GM12878 (cell line): ENCODE data around the gene WDR91. TPM values are rescaled to one million over a fixed set of nuclear protein-coding genes. Genes with fewer than 3 reads are reported as not detected.
A peak's percentile ranks its signal among the peaks of the same experiment; 100 is the strongest.
"Not testable (repeated sequence)": the region's sequence is repeated elsewhere in the genome, so short reads cannot be mapped to it uniquely, and the experiment has no call there.

ENCODE experiments used
- ATAC-seq: fragments of 200-7000 bp; cut with Tn5 transposase; 3 replicates; pipeline ENCODE4 v1.9.1; 2020; ENCODE audit warnings: mild to moderate bottlenecking, moderate library complexity
- BruUV-seq: library from RNA; stranded (reverse); fragments of 400-500 nt; replicated peaks from 2 replicates; lab custom pipeline; 2021; lab: Mats Ljungman, UMichigan
- CTCF ChIA-PET: fragments of 300-600 bp; sonication (Branson Sonifier 250); formaldehyde crosslinking; extraction: SDS; loops from one replicate; lab custom pipeline; 2021; ENCODE audit warnings: inconsistent platforms; lab: Yijun Ruan, JAX
- POLR2A ChIA-PET: fragments of 350-600 bp; formaldehyde crosslinking; extraction: SDS; loops from one replicate; lab custom pipeline; 2021; ENCODE audit warnings: inconsistent platforms; lab: Charles Lee
- RAD21 ChIA-PET: fragments of 300-600 bp; sonication (Branson Sonifier 250); formaldehyde crosslinking; loops from one replicate; lab custom pipeline; 2023; ENCODE audit warnings: antibody characterized with exemption; ENCODE audit not compliant: unreplicated experiment; lab: Charles Lee
- SMC1A ChIA-PET: fragments of 300-600 bp; sonication (Branson Sonifier 250); formaldehyde crosslinking; loops from one replicate; lab custom pipeline; 2023; ENCODE audit not compliant: unreplicated experiment, uncharacterized antibody; lab: Charles Lee
- DNase-seq: peaks from one replicate; pipeline ENCODE4 v3.0.0-alpha.2; 2011; ENCODE audit warnings: low read depth, low spot score
- FAIRE-seq: peaks from 3 replicates; lab custom pipeline; 2011; peaks lifted over from hg19 to GRCh38; lab: Jason Lieb, UNC
- H2AFZ ChIP-seq: 2 replicates; pipeline ENCODE4 v1.6.0; 2011; ENCODE audit warnings: low read depth, low read length, control low read depth; ENCODE audit not compliant: control insufficient read depth
- H3K27ac ChIP-seq: 2 replicates; pipeline ENCODE4 v1.5.1; 2011; ENCODE audit warnings: control low read depth; ENCODE audit not compliant: control insufficient read depth, insufficient read depth
- H3K27me3 ChIP-seq, 2 experiments: replicated peaks in 1 of 2; 2 replicates each; pipeline versions ENCODE4 v1.6.0 to v1.6.1; 2011; ENCODE audit warnings: low read length in 1 of 2; ENCODE audit not compliant: control insufficient read depth in 2 of 2, insufficient read depth in 2 of 2
- H3K36me3 ChIP-seq, 2 experiments: 2 replicates each; pipeline ENCODE4 v1.5.1; 2011; ENCODE audit warnings: low read length in 1 of 2; ENCODE audit not compliant: control insufficient read depth in 2 of 2, insufficient read depth in 2 of 2
- H3K4me1 ChIP-seq: 2 replicates; pipeline ENCODE4 v1.6.1; 2011; ENCODE audit warnings: mild to moderate bottlenecking, low read length, moderate library complexity, mixed read lengths; ENCODE audit not compliant: control insufficient read depth, insufficient read depth
- H3K4me2 ChIP-seq: 2 replicates; pipeline ENCODE4 v1.6.0; 2011; ENCODE audit warnings: control low read depth; ENCODE audit not compliant: control insufficient read depth, insufficient read depth
- H3K4me3 ChIP-seq: fragments of 200-600 bp; sonication (generic); 2 replicates; pipeline ENCODE4 v1.5.1; 2016
- H3K79me2 ChIP-seq: 2 replicates; pipeline ENCODE4 v1.6.0; 2011; ENCODE audit warnings: low read length; ENCODE audit not compliant: control insufficient read depth, insufficient read depth
- H3K9ac ChIP-seq: 2 replicates; pipeline ENCODE4 v1.8.0; 2011; ENCODE audit warnings: low read length, control low read depth, mixed read lengths; ENCODE audit not compliant: control insufficient read depth, insufficient read depth
- H3K9me3 ChIP-seq: replicated peaks from 3 replicates; pipeline ENCODE4 v1.5.1; 2011; ENCODE audit warnings: mild to moderate bottlenecking, low read length; ENCODE audit not compliant: control insufficient read depth, insufficient read depth
- H4K20me1 ChIP-seq: 2 replicates; pipeline ENCODE4 v1.6.0; 2011; ENCODE audit not compliant: control insufficient read depth, insufficient read depth
- BRCA1 ChIP-seq: IDR thresholded peaks from 2 replicates; pipeline ENCODE4 v1.6.1; 2011; ENCODE audit warnings: low read depth, low read length, improper control_type of control experiment
- CHD4 ChIP-seq: fragments of 200-600 bp; sonication (generic); IDR thresholded peaks from 2 replicates; pipeline ENCODE4 v1.6.1; 2016; ENCODE audit warnings: mild to moderate bottlenecking
- DPF2 ChIP-seq: fragments of 450-650 bp; IDR thresholded peaks from 2 replicates; pipeline ENCODE4 v1.6.1; 2017; ENCODE audit warnings: mild to moderate bottlenecking
- EED ChIP-seq: sonication (generic); IDR thresholded peaks from 2 replicates; pipeline ENCODE4 v1.6.1; 2016; ENCODE audit warnings: antibody characterized with exemption, low read depth
- LARP7 ChIP-seq: fragments of 450-650 bp; IDR thresholded peaks from 2 replicates; pipeline ENCODE4 v1.6.1; 2017; ENCODE audit warnings: mild to moderate bottlenecking
- NFYA ChIP-seq: IDR thresholded peaks from 2 replicates; pipeline ENCODE4 v1.6.1; 2011; ENCODE audit warnings: low read depth, mild to moderate bottlenecking, low read length, improper control_type of control experiment, borderline replicate concordance
- RFX5 ChIP-seq: IDR thresholded peaks from 2 replicates; pipeline ENCODE4 v1.6.1; 2011; ENCODE audit warnings: low read depth, low read length, improper control_type of control experiment
- SMC3 ChIP-seq: IDR thresholded peaks from 2 replicates; pipeline ENCODE4 v1.6.1; 2011; ENCODE audit warnings: low read length, improper control_type of control experiment, borderline replicate concordance
- TCF12 ChIP-seq: IDR thresholded peaks from 2 replicates; pipeline ENCODE4 v1.6.1; 2011; ENCODE audit warnings: low read depth, mild to moderate bottlenecking, low read length
- WGBS: methylation state at CpG from one replicate; pipeline ENCODE4 v1.1.6; 2016; ENCODE audit warnings: low lambda C conversion rate; ENCODE audit not compliant: insufficient replicate concordance, insufficient coverage; ENCODE audit errors: missing lambda C conversion rate; 5-methylcytosine and 5-hydroxymethylcytosine counted together
- in situ Hi-C: fragments of 300-500 bp; cut with MboI; formaldehyde crosslinking; loops from 9 replicates; pipeline ENCODE4 v1.14.3; 2018; ENCODE audit warnings: mixed read lengths
- intact Hi-C: fragments of 100-400 bp; cut with micrococcal nuclease; formaldehyde crosslinking; loops from one replicate; pipeline ENCODE4 v1.14.2; 2022; ENCODE audit not compliant: unreplicated experiment
- polyA plus RNA-seq, 11 experiments: library from polyadenylated mRNA; depleted of rRNA in 4 of 11; unstranded in 6 of 11; stranded (reverse) in 5 of 11; fragments of >200 nt; fragmentation: Nextera tagmentation in 4 of 11; fragmentation: Illumina TruSeq in 1 of 11; extraction: Ambion mirVana in 4 of 11; extraction: Trizol in 1 of 11; gene quantifications; 1 replicate in 1 of 11; 2 replicates in 10 of 11; pipeline versions ENCODE4 v1.2.1 to v1.2.3, GENCODE V29; 2011 to 2016; ENCODE audit warnings: inconsistent platforms in 2 of 11, missing spikeins in 2 of 11, low read depth in 1 of 11
- total RNA-seq, 4 experiments: library from RNA; depleted of rRNA in 3 of 4; stranded (reverse); fragments of >200 nt in 3 of 4; fragmentation: Illumina TruSeq in 1 of 4; extraction: Trizol in 1 of 4; gene quantifications; 2 replicates each; pipeline versions ENCODE4 v1.2.1 to v1.2.3, GENCODE V29; 2013 to 2021
- TF ChIP-seq, protein P1 (sequence below): IDR thresholded peaks from 2 replicates; pipeline ENCODE4 v1.6.1; 2012; ENCODE audit warnings: low read depth, low read length, improper control_type of control experiment
- TF ChIP-seq, protein P2 (sequence below): fragments of 450-650 bp; IDR thresholded peaks from 2 replicates; pipeline ENCODE4 v1.6.1; 2016; ENCODE audit warnings: mild to moderate bottlenecking, moderate library complexity, borderline replicate concordance
- TF ChIP-seq, protein P3 (sequence below): fragments of 450-650 bp; IDR thresholded peaks from 2 replicates; pipeline ENCODE4 v1.6.1; 2017; ENCODE audit warnings: mild to moderate bottlenecking, moderate library complexity

Gene WDR91
- total and polyA plus RNA-seq, 10 of the 15 experiments (the other 5 are each of a cell fraction or from before 2014, with no cell fraction given): 7.6 to 83.3 (median 16.5) TPM

DNA sequence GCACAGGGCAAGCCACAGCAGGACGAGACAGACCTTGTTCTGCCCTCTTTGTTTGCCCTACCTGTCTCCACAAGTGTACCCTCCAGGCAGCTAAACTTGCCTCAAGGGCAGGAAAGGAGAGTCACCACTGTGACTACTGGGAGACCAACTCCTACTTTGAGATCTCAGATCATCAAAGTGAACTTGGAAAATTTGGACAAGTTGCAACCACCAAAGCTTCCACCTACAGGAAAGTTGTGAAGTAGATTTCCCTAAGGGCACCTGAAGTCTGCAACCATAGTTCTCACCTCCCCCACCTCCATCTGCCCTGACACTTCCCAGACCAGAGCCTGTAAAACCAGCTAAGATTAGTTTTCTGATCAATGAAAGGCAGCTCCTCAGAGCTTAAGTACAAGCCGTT lies 2.5 kb upstream of the WDR91 start (continued):
- TF ChIP-seq BRCA1: no peak
- TF ChIP-seq RFX5: no peak
- no peak for TF ChIP-seq SMC3
- TF ChIP-seq TCF12: no peak
- TF ChIP-seq, protein P1, sequence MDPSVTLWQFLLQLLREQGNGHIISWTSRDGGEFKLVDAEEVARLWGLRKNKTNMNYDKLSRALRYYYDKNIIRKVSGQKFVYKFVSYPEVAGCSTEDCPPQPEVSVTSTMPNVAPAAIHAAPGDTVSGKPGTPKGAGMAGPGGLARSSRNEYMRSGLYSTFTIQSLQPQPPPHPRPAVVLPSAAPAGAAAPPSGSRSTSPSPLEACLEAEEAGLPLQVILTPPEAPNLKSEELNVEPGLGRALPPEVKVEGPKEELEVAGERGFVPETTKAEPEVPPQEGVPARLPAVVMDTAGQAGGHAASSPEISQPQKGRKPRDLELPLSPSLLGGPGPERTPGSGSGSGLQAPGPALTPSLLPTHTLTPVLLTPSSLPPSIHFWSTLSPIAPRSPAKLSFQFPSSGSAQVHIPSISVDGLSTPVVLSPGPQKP: no peak
- TF ChIP-seq CHD4: no peak
- no peak for TF ChIP-seq EED
- TF ChIP-seq NFYA: no peak

DNA sequence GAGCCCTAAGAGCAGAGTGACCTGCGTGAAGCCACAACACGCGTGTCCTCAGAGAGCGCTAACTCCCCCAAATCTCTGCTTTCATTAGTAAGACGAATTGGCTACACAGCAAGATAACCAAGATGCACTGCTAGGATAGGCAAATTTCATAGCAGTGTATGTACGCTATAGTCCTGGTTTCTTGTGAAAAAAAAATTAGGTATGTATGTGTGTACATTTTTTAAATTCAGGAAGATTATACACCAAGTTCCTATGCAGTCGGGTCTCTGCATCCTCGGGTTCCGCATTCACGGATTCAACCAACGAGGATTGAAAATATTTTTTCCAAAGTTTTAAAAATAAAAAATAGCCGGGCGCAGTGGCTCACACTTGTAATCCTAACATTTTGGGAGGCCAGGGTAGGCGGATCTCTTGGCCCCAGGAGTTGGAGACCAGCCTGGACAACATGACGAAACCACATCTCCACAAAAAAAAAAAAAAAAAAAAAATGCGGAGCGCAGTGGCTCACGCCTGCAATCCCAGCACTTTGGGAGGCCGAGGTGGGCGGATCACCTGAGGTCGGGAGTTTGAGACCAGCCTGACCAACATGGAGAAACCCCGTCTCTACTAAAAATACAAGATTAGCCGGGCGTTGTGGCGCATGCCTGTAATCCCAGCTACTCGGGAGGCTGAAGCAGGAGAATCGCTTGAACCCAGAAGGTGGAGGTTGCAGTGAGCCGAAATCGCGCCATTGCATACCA lies 790 bp upstream of the WDR91 start:
- DNase-seq, H4K20me1 ChIP-seq, H3K9me3 ChIP-seq, in situ Hi-C loops, ATAC-seq, BruUV-seq, H3K27me3 ChIP-seq, H3K36me3 ChIP-seq, intact Hi-C loops, FAIRE-seq: not testable (repeated sequence)
- ChIA-PET SMC1A (interaction anchor here (2.0 to 10.8 kb wide), 4 partner anchors 10 to 39 kb away, joined by 7 to 251 read pairs (median 58); partner anchors contain the start of gene CYREN), RAD21 (interaction anchor here (0.7 to 11.2 kb wide), 10 partner anchors 9 to 220 kb away, joined by 3 to 230 read pairs (median 4); partner anchors contain the start of gene CYREN), CTCF (interaction anchor here (1.0 to 9.4 kb wide), 4 partner anchors 13 to 224 kb away, joined by 3 to 109 read pairs (median 8); partner anchors contain the start of gene CYREN), POLR2A (interaction anchor here (0.6 to 10.8 kb wide), 11 partner anchors 10 to 1582 kb away, joined by 3 to 299 read pairs (median 5); partner anchors contain the start of gene CYREN)
- WGBS: 42% methylated on average over 22 of the region's 30 CpGs
- peaks cover 43% of the 10 kb centered on the region for H3K79me2 ChIP-seq
- H2AFZ ChIP-seq: peak overlapping the region; percentile 90
- peak overlapping the region; percentile 41 for H3K27ac ChIP-seq
- H3K9ac ChIP-seq: peak overlapping the region; percentile 45; the same call in 1 of the 2 replicates
- peak overlapping the region; percentile 62 for H3K4me2 ChIP-seq
- peaks cover 36% of the 10 kb centered on the region for H3K4me1 ChIP-seq
- peak overlapping the region; percentile 87 for H3K4me3 ChIP-seq
- peak; percentile 1; the same call in 1 of the 2 replicates for TF ChIP-seq DPF2
- TF ChIP-seq, protein P2, sequence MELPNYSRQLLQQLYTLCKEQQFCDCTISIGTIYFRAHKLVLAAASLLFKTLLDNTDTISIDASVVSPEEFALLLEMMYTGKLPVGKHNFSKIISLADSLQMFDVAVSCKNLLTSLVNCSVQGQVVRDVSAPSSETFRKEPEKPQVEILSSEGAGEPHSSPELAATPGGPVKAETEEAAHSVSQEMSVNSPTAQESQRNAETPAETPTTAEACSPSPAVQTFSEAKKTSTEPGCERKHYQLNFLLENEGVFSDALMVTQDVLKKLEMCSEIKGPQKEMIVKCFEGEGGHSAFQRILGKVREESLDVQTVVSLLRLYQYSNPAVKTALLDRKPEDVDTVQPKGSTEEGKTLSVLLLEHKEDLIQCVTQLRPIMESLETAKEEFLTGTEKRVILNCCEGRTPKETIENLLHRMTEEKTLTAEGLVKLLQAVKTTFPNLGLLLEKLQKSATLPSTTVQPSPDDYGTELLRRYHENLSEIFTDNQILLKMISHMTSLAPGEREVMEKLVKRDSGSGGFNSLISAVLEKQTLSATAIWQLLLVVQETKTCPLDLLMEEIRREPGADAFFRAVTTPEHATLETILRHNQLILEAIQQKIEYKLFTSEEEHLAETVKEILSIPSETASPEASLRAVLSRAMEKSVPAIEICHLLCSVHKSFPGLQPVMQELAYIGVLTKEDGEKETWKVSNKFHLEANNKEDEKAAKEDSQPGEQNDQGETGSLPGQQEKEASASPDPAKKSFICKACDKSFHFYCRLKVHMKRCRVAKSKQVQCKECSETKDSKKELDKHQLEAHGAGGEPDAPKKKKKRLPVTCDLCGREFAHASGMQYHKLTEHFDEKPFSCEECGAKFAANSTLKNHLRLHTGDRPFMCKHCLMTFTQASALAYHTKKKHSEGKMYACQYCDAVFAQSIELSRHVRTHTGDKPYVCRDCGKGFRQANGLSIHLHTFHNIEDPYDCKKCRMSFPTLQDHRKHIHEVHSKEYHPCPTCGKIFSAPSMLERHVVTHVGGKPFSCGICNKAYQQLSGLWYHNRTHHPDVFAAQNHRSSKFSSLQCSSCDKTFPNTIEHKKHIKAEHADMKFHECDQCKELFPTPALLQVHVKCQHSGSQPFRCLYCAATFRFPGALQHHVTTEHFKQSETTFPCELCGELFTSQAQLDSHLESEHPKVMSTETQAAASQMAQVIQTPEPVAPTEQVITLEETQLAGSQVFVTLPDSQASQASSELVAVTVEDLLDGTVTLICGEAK: 0 out of 2 replicates have a peak, but pooled peaks have one; percentile 12
- 0 out of 2 replicates have a peak, but pooled peaks have one; percentile 35 for TF ChIP-seq LARP7
- TF ChIP-seq, protein P3, sequence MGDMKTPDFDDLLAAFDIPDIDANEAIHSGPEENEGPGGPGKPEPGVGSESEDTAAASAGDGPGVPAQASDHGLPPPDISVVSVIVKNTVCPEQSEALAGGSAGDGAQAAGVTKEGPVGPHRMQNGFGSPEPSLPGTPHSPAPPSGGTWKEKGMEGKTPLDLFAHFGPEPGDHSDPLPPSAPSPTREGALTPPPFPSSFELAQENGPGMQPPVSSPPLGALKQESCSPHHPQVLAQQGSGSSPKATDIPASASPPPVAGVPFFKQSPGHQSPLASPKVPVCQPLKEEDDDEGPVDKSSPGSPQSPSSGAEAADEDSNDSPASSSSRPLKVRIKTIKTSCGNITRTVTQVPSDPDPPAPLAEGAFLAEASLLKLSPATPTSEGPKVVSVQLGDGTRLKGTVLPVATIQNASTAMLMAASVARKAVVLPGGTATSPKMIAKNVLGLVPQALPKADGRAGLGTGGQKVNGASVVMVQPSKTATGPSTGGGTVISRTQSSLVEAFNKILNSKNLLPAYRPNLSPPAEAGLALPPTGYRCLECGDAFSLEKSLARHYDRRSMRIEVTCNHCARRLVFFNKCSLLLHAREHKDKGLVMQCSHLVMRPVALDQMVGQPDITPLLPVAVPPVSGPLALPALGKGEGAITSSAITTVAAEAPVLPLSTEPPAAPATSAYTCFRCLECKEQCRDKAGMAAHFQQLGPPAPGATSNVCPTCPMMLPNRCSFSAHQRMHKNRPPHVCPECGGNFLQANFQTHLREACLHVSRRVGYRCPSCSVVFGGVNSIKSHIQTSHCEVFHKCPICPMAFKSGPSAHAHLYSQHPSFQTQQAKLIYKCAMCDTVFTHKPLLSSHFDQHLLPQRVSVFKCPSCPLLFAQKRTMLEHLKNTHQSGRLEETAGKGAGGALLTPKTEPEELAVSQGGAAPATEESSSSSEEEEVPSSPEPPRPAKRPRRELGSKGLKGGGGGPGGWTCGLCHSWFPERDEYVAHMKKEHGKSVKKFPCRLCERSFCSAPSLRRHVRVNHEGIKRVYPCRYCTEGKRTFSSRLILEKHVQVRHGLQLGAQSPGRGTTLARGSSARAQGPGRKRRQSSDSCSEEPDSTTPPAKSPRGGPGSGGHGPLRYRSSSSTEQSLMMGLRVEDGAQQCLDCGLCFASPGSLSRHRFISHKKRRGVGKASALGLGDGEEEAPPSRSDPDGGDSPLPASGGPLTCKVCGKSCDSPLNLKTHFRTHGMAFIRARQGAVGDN: 0 out of 2 replicates have a peak, but pooled peaks have one; percentile 10
